A549 (cell line): ENCODE results near the gene BABAM2. TPM values are rescaled to one million over a fixed set of nuclear protein-coding genes. Genes with fewer than 3 reads are reported as not detected.

ENCODE experiments used
- ATAC-seq, 2 experiments: fragments of 200-7000 bp in 1 of 2; fragments of >200 bp in 1 of 2; cut with Nextera tagmentation in 1 of 2; cut with Tn5 transposase in 1 of 2; 3 replicates each; pipeline versions ENCODE4 v1.8.0 to v1.9.1; 2018 to 2020; ENCODE audit warnings: mild to moderate bottlenecking in 1 of 2, moderate library complexity in 1 of 2
- CTCF ChIA-PET: fragments of 300-600 bp; sonication (Branson Sonifier 250); formaldehyde crosslinking; extraction: SDS; loops from one replicate; lab custom pipeline; 2021; ENCODE audit warnings: antibody characterized with exemption, inconsistent platforms; lab: Yijun Ruan, JAX
- POLR2A ChIA-PET: fragments of 350-600 bp; formaldehyde crosslinking; extraction: SDS; loops from one replicate; lab custom pipeline; 2021; ENCODE audit warnings: antibody characterized with exemption, inconsistent platforms; lab: Yijun Ruan, JAX
- DNase-seq, 2 experiments: peaks; one replicate each; pipeline versions ENCODE4 v3.0.0 to v3.0.0-alpha.2; 2011 to 2016; ENCODE audit warnings: low read depth in 1 of 2, low spot score in 1 of 2
- FAIRE-seq: peaks from 2 replicates; lab custom pipeline; 2011; peaks lifted over from hg19 to GRCh38; lab: Jason Lieb, UNC
- H3K27ac ChIP-seq, 2 experiments: fragments of >200 bp; sonication (Bioruptor Twin); formaldehyde crosslinking; 3 replicates each; pipeline ENCODE4 v1.5.1; 2016 to 2017
- H3K4me1 ChIP-seq: fragments of >200 bp; sonication (Bioruptor Twin); formaldehyde crosslinking; 3 replicates; pipeline ENCODE4 v1.6.1; 2016
- H3K4me2 ChIP-seq: fragments of >200 bp; sonication (Bioruptor Twin); formaldehyde crosslinking; 3 replicates; pipeline ENCODE4 v1.6.1; 2016
- H3K4me3 ChIP-seq: fragments of >200 bp; sonication (Bioruptor Twin); formaldehyde crosslinking; 3 replicates; pipeline ENCODE4 v1.5.1; 2016
- H3K9me3 ChIP-seq: fragments of >200 bp; sonication (Bioruptor Twin); formaldehyde crosslinking; 3 replicates; pipeline ENCODE4 v1.6.1; 2016
- CHD4 ChIP-seq: fragments of 200-600 bp; sonication (generic); IDR thresholded peaks from 2 replicates; pipeline ENCODE4 v1.6.1; 2016; ENCODE audit warnings: antibody characterized with exemption, mild to moderate bottlenecking, borderline replicate concordance
- EP300 ChIP-seq, 2 experiments: fragments of >200 bp; sonication (Bioruptor Twin); formaldehyde crosslinking; IDR thresholded peaks; 2 replicates in 1 of 2; 3 replicates in 1 of 2; pipeline ENCODE4 v1.6.1; 2016 to 2017
- FOSL2 ChIP-seq, 2 experiments: fragments of 450-650 bp in 1 of 2; fragments of >200 bp in 1 of 2; sonication (Bioruptor Twin) in 1 of 2; formaldehyde crosslinking; IDR thresholded peaks; 2 replicates each; pipeline versions ENCODE4 v1.5.0 to v1.6.1; 2016 to 2020; ENCODE audit warnings: mild to moderate bottlenecking in 1 of 2, moderate library complexity in 1 of 2
- FOXS1 ChIP-seq: fragments of 250-450 bp; sonication (Bioruptor Pico); IDR thresholded peaks from 2 replicates; pipeline ENCODE4 v1.5.0; 2020; ENCODE audit warnings: mild to moderate bottlenecking, moderate library complexity
- GATA3 ChIP-seq: IDR thresholded peaks from 2 replicates; pipeline ENCODE4 v1.6.1; 2012; ENCODE audit warnings: borderline replicate concordance
- JUNB ChIP-seq: fragments of >200 bp; sonication (Bioruptor Twin); formaldehyde crosslinking; IDR thresholded peaks from 2 replicates; pipeline ENCODE4 v1.6.1; 2016
- KDM5A ChIP-seq: fragments of 200-600 bp; sonication (generic); IDR thresholded peaks from 2 replicates; pipeline ENCODE4 v1.6.1; 2016; ENCODE audit warnings: antibody characterized with exemption, mild to moderate bottlenecking
- MAFK ChIP-seq: fragments of 450-650 bp; IDR thresholded peaks from 2 replicates; pipeline ENCODE4 v1.6.1; 2014; ENCODE audit not compliant: partially characterized antibody
- MAZ ChIP-seq: fragments of 150-350 bp; IDR thresholded peaks from 2 replicates; pipeline ENCODE4 v1.6.1; 2014; ENCODE audit warnings: antibody characterized with exemption, low read depth, low read length, borderline replicate concordance
- NFE2L2 ChIP-seq: fragments of 150-350 bp; conservative IDR thresholded peaks from 2 replicates; pipeline ENCODE4 v1.6.1; 2014; ENCODE audit warnings: low read length
- NR3C1 ChIP-seq: fragments of >200 bp; sonication (Bioruptor Twin); formaldehyde crosslinking; IDR thresholded peaks from 3 replicates; pipeline ENCODE4 v1.6.1; 2017
- RARB ChIP-seq: fragments of 250-450 bp; sonication (Bioruptor Pico); IDR thresholded peaks from 2 replicates; pipeline ENCODE4 v1.8.0; 2021; ENCODE audit warnings: mild to moderate bottlenecking, moderate library complexity
- SMC3 ChIP-seq: fragments of >200 bp; sonication (Bioruptor Twin); formaldehyde crosslinking; IDR thresholded peaks from 3 replicates; pipeline ENCODE4 v1.6.1; 2018; ENCODE audit warnings: inconsistent platforms
- TFCP2L1 ChIP-seq: fragments of 250-450 bp; sonication (Bioruptor Pico); IDR thresholded peaks from 2 replicates; pipeline ENCODE4 v1.5.0; 2021; ENCODE audit warnings: mild to moderate bottlenecking
- ZFP36 ChIP-seq: fragments of 450-650 bp; IDR thresholded peaks from 2 replicates; pipeline ENCODE4 v1.6.1; 2014; ENCODE audit warnings: borderline replicate concordance; ENCODE audit not compliant: partially characterized antibody
- ZSCAN20 ChIP-seq: fragments of 250-450 bp; sonication (Bioruptor Pico); IDR thresholded peaks from 2 replicates; pipeline ENCODE4 v1.8.0; 2022; ENCODE audit warnings: mild to moderate bottlenecking, moderate library complexity
- WGBS: methylation state at CpG from one replicate; pipeline ENCODE4 v1.1.6; 2017; ENCODE audit errors: missing lambda C conversion rate; 5-methylcytosine and 5-hydroxymethylcytosine counted together
- polyA plus RNA-seq, 4 experiments: library from polyadenylated mRNA; depleted of rRNA in 3 of 4; stranded (reverse); fragments of >200 nt; fragmentation: RNase III in 1 of 4; extraction: RNeasy Plus Mini Kit Qiagen cat#74134 plus additional on column Dnase treatment in 1 of 4; gene quantifications; 2 replicates in 3 of 4; 3 replicates in 1 of 4; pipeline ENCODE4 v1.2.3, GENCODE V29; 2011 to 2017
- TF ChIP-seq, protein P1 (sequence below): fragments of >200 bp; sonication (Bioruptor Twin); formaldehyde crosslinking; IDR thresholded peaks from 3 replicates; pipeline ENCODE4 v1.6.1; 2016
- TF ChIP-seq, protein P2 (sequence below): IDR thresholded peaks from 2 replicates; pipeline ENCODE4 v1.6.1; 2012

BABAM2 gene
- polyA plus RNA-seq, 2 of the 4 experiments (the other 2 are of a cell fraction): 53.7 to 78.4 TPM

DNA sequence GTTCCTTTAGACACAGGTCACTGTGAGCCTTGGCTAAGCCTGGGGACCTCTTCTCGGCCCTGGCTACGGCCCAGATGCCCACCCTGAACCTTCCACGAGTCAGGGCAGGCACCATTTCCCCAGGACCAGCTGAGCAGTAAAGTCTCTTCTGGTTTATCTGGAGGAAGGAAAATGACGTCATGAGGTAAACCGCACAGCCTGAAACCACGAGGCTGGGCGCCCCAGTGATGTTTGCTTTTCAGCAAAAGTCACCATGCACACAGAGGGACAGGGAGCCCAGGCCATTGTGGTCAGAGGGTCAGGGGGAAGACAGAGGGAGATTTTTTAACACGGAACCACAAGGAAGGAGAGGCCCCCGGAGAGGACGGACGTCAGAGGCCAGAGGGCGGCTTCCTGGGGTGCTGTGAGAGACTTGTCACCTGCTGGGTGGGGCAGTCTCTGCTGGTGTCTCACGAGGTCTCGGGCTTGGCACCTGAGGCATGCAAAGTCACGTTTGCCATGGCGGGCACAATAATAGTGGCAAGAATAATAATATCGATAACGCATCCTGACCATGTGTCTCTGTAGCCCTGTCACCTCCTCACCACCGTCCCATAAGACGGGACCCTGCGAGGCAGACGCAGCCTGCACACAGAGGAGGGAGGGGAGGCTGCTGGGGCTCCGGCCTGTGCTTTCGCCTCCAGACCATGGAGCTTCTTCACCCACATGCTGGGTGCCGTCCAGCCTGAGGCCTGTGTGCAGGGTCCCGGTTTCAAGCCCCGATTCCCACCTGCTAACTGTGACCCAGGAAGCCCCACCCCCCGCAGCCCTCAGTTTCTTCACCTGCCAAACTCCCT, 468.9 kb downstream of the BABAM2 start:
- peak overlapping the region in 1 of 2 experiments; percentile 70; a peak in 3 of 6 replicates for H3K27ac ChIP-seq
- POLR2A ChIA-PET: no interaction called here
- no peak for FAIRE-seq
- H3K4me2 ChIP-seq: no peak overlapping the region
- 90% methylated on average over 27 of the region's 28 CpGs for WGBS
- ATAC-seq: no peak
- H3K9me3 ChIP-seq: no peaks in the 10 kb centered on the region
- peaks cover 29% of the 10 kb centered on the region for H3K4me1 ChIP-seq
- TF ChIP-seq EP300 (IDR thresholded peaks at IDR 0.05): no peak
- no peak overlapping the region for H3K4me3 ChIP-seq
- CTCF ChIA-PET: interaction anchor here (2.5 kb wide), 1 partner anchor 19 kb away, joined by 10 read pairs; no protein-coding TSS in a partner anchor
- DNase-seq: no peak

DNA sequence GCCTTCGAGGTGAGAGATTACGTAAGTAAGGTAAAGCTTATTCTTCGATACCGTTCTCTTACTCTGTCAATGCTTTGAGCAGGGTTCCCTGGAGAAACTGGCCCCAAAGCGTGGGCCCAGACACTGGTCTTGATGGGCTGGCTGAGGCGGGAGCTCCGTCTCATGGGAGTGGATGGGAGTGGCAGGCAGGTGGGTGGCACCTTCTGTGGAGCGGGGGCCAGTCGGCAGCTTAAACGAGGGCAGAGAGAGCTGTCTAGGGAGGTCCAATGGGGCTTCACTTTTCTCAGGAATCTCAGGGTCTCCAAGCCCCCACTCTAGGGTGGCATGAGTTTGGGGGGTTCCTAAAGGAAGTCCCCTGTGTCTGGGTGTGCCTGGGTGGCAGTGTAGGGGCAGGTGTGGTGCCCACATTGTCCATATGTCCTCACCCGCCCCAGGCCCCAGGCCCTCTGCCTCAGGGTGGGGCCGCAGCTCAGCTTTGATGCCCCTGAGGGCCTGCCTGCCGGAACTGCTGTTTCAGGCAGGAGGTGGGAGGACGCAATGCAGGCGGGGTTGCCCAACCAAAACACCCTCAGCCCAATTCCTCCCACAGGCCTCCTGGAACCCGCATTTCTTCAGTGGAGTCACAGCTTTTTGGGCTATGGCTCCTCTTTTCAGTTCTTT, 469.7 kb downstream of the BABAM2 start:
- Histone ChIP-seq H3K9me3 (no peaks in the 10 kb centered on the region), H3K4me1 (peaks cover 29% of the 10 kb centered on the region), H3K4me2 (no peak overlapping the region), H3K27ac (peak overlapping the region in 1 of 2 experiments; percentile 70; a peak in 3 of 6 replicates), H3K4me3 (no peak overlapping the region)
- DNase-seq (no peak), ATAC-seq (no peak), FAIRE-seq (no peak)
- ChIA-PET CTCF (interaction anchor here (0.6 to 2.5 kb wide), 4 partner anchors 10 to 377 kb away, joined by 3 to 10 read pairs (median 5); no protein-coding TSS in a partner anchor), POLR2A (no interaction called here)
- TF ChIP-seq EP300 (IDR thresholded peaks at IDR 0.05) (no peak), MAFK (no peak), NR3C1 (no peak), KDM5A (no peak), JUNB (no peak), NFE2L2 (no peak), FOXS1 (CRISPR knock-in tag) (no peak)
- 90% methylated on average over 16 of the region's 16 CpGs for WGBS

DNA sequence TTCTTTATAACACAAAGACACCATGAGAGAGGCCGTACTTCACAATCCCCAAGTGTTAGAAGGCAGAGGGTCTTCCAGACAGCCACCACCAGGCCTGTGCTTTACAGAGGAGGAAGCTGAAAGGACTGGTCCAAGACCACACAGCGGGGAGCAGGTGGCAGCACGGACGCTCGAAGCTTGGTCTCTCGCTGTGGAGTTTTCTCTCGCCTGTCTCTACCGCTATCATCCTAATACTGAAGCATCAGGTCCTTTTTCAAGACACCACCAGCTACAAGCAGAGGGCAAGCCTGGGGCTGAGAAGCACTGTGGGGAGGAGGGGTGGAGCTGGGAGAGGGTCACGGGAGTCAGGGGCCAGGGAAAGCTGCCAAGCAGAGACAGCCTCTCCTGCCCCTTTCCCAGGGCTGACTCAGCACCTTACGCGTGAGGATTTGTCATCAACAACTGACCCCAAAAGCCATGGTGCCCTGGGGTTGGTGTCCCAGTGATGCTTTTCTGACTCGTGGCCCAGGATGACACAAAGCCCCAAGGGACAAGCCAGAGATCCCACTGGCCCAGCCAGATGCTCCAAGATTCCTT, 470.3 kb downstream of the BABAM2 start:
- WGBS: 81% methylated on average over 12 of the region's 12 CpGs
- POLR2A ChIA-PET: no interaction called here

More for the DNA sequence above, 470.3 kb downstream of the BABAM2 start:
- ATAC-seq (peak in 1 of 2 experiments; percentile 6; a peak in 1 of 6 replicates), FAIRE-seq (no peak)
- Histone ChIP-seq H3K4me3 (no peak overlapping the region), H3K9me3 (no peaks in the 10 kb centered on the region), H3K4me2 (0 out of 3 replicates have a peak overlapping the region, but pooled peaks have one; percentile 1)
- CTCF ChIA-PET: interaction anchor here (0.6 to 2.5 kb wide), 5 partner anchors 9 to 658 kb away, joined by 3 to 10 read pairs (median 4); no protein-coding TSS in a partner anchor
- TF ChIP-seq FOSL2 (IDR thresholded peaks at IDR 0.05): no peak
- TF ChIP-seq FOSL2 (CRISPR knock-in tag; IDR thresholded peaks at IDR 0.05): 0 out of 2 replicates have a peak, but pooled peaks have one; percentile 13
- no peak for TF ChIP-seq RARB (CRISPR knock-in tag)
- no peak for TF ChIP-seq NFE2L2
- TF ChIP-seq, protein P1, sequence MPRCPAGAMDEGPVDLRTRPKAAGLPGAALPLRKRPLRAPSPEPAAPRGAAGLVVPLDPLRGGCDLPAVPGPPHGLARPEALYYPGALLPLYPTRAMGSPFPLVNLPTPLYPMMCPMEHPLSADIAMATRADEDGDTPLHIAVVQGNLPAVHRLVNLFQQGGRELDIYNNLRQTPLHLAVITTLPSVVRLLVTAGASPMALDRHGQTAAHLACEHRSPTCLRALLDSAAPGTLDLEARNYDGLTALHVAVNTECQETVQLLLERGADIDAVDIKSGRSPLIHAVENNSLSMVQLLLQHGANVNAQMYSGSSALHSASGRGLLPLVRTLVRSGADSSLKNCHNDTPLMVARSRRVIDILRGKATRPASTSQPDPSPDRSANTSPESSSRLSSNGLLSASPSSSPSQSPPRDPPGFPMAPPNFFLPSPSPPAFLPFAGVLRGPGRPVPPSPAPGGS: no peak
- TF ChIP-seq SMC3: no peak
- TF ChIP-seq MAZ: no peak
- TF ChIP-seq MAFK: peak; percentile 88
- no peak for TF ChIP-seq ZFP36
- no peak for TF ChIP-seq TFCP2L1 (CRISPR knock-in tag)
- no peak for TF ChIP-seq GATA3
- no peak for TF ChIP-seq ZSCAN20 (CRISPR knock-in tag)
- no peak for TF ChIP-seq CHD4
- TF ChIP-seq, protein P2, sequence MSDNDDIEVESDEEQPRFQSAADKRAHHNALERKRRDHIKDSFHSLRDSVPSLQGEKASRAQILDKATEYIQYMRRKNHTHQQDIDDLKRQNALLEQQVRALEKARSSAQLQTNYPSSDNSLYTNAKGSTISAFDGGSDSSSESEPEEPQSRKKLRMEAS: 0 out of 2 replicates have a peak, but pooled peaks have one; percentile 11
- TF ChIP-seq, all 56 proteins: peak for 3
- Histone ChIP-seq H3K4me1 (peaks cover 24% of the 10 kb centered on the region), H3K27ac (peak overlapping the region; percentile 2 to 70; a peak in 3 of 6 replicates)
- peak in 1 of 2 experiments; percentile 51 for DNase-seq
